ENCODE measurements around the gene PET117. TPM values are rescaled to one million over a fixed set of nuclear protein-coding genes. Genes with fewer than 3 reads are reported as not detected.

PET117 gene
- polyA plus RNA-seq, 1 of the 3 experiments (the other 2 are of a cell fraction), result 13.5 TPM

DNA sequence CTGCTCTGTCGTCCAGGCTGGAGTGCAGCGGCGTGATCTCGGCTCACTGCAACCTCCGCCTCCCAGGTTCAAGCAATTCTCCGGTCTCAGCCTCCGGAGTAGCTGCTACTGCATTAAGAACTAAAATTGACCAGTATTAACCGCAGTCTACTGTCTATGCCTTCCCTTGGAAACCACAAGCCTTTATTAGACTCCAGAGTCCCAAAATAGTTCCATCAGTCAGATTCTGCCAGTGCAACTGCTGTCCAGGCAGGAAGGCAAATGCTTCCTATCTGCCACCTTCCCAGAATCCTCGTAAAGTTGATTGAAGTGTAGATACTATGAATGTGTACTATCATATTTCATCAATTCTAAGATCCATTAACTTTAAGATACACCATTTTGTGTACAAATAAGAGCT, 16.7 kb downstream of the PET117 start:
- Histone ChIP-seq H3K9me2 (no peaks in the 10 kb centered on the region), H4K20me1 (ENCODE audit: insufficient read depth) (no peaks in the 10 kb centered on the region), H3K27me3 (ENCODE audit: insufficient read depth) (no peaks in the 10 kb centered on the region), H3K27ac (ENCODE audit: low read depth in 2 of 2, low read length in 1 of 2) (no peak overlapping the region), H3K9me3 (no peaks in the 10 kb centered on the region), H3F3A (replicated peaks; ENCODE audit: insufficient read depth) (no peaks in the 10 kb centered on the region), H3K79me2 (ENCODE audit: insufficient read depth) (no peaks in the 10 kb centered on the region; the same call in 1 of the 2 replicates), H3K4me3 (ENCODE audit: low read depth in 2 of 2, low read length in 1 of 2) (no peak overlapping the region), H3K4me1 (ENCODE audit: control insufficient read depth in 1 of 2, insufficient read depth in 2 of 2, low read depth in 1 of 2, low read length in 1 of 2) (no peaks in the 10 kb centered on the region), H2AFZ (ENCODE audit: low read depth) (no peak overlapping the region), H3K4me2 (no peak overlapping the region), H3K9ac (no peak overlapping the region), H3K36me3 (replicated peaks in 1 of 2; ENCODE audit: control insufficient read depth in 1 of 2, insufficient read depth in 2 of 2, low read length in 1 of 2) (peaks cover 31% of the 10 kb centered on the region in 2 experiments)
- no peak for DNase-seq
- 96% methylated on average over 9 of the region's 9 CpGs for WGBS (ENCODE audit: low lambda C conversion rate)
- CTCF ChIA-PET, result no interaction called here
- TF ChIP-seq ELF1 (IDR thresholded peaks at IDR 0.05) (no peak), FOXJ3 (CRISPR knock-in tag; IDR thresholded peaks at IDR 0.05) (no peak), JUND (IDR thresholded peaks at IDR 0.05) (no peak), EP300 (IDR thresholded peaks at IDR 0.05; ENCODE audit: borderline replicate concordance in 1 of 2, low read depth in 1 of 2, low read length in 1 of 2) (no peak), FOXM1 (IDR thresholded peaks at IDR 0.05; ENCODE audit: low read depth) (no peak), EZH2phosphoT487 (IDR thresholded peaks at IDR 0.05; ENCODE audit: borderline replicate concordance, low read depth) (no peak), NRF1 (IDR thresholded peaks at IDR 0.05; ENCODE audit: low read depth, low read length) (no peak), MEF2A (IDR thresholded peaks at IDR 0.05; ENCODE audit: borderline replicate concordance, low read depth) (no peak)
- TF ChIP-seq, protein P1, sequence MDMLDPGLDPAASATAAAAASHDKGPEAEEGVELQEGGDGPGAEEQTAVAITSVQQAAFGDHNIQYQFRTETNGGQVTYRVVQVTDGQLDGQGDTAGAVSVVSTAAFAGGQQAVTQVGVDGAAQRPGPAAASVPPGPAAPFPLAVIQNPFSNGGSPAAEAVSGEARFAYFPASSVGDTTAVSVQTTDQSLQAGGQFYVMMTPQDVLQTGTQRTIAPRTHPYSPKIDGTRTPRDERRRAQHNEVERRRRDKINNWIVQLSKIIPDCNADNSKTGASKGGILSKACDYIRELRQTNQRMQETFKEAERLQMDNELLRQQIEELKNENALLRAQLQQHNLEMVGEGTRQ (IDR thresholded peaks at IDR 0.05; ENCODE audit: borderline replicate concordance, low read depth, low read length), result no peak
- TF ChIP-seq, protein P2, sequence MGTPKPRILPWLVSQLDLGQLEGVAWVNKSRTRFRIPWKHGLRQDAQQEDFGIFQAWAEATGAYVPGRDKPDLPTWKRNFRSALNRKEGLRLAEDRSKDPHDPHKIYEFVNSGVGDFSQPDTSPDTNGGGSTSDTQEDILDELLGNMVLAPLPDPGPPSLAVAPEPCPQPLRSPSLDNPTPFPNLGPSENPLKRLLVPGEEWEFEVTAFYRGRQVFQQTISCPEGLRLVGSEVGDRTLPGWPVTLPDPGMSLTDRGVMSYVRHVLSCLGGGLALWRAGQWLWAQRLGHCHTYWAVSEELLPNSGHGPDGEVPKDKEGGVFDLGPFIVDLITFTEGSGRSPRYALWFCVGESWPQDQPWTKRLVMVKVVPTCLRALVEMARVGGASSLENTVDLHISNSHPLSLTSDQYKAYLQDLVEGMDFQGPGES (IDR thresholded peaks at IDR 0.05; ENCODE audit: low read depth, low read length), result no peak
- POLR2A ChIA-PET, result no interaction called here

DNA sequence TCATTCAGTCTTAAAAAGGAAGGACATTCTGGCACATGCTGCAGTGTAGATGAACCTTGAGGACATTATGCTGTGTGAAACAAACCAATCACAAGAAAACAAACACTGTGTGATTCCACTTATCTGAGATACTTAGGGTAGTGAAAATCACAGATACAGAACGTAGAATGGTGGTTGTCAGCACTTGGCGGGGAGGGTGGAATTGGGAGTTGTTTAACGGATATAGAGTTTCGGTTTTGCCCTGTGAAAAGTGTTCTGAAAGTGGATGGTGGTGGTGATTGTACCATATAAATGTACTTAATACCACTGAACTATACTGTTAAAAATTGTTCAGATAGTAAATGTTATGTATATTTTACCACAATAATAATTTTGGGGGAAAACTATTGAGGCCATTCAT, 18.4 kb downstream of the PET117 start:
- no peaks in the 10 kb centered on the region for H3K9me3 ChIP-seq
- no peak overlapping the region for H3K27ac ChIP-seq (ENCODE audit: low read depth in 2 of 2, low read length in 1 of 2)
- H4K20me1 ChIP-seq (ENCODE audit: insufficient read depth), result no peaks in the 10 kb centered on the region
- no peaks in the 10 kb centered on the region for H3K4me1 ChIP-seq (ENCODE audit: control insufficient read depth in 1 of 2, insufficient read depth in 2 of 2, low read depth in 1 of 2, low read length in 1 of 2)
- no peaks in the 10 kb centered on the region for H3K27me3 ChIP-seq (ENCODE audit: insufficient read depth)
- H3K36me3 ChIP-seq (replicated peaks in 1 of 2; ENCODE audit: control insufficient read depth in 1 of 2, insufficient read depth in 2 of 2, low read length in 1 of 2), result peaks cover 18 to 28% of the 10 kb centered on the region in 2 experiments
- DNase-seq, result no peak
- H2AFZ ChIP-seq (ENCODE audit: low read depth), result no peak overlapping the region
- ChIA-PET CTCF (no interaction called here), POLR2A (no interaction called here)
- no peak overlapping the region for H3K9ac ChIP-seq
- H3K79me2 ChIP-seq (ENCODE audit: insufficient read depth), result no peaks in the 10 kb centered on the region
- no peaks in the 10 kb centered on the region for H3F3A ChIP-seq (replicated peaks; ENCODE audit: insufficient read depth)
- H3K4me3 ChIP-seq (ENCODE audit: low read depth in 2 of 2, low read length in 1 of 2), result no peak overlapping the region
- WGBS (ENCODE audit: low lambda C conversion rate), result 98% methylated on average over 4 of the region's 4 CpGs
- no peaks in the 10 kb centered on the region for H3K9me2 ChIP-seq
- no peak overlapping the region for H3K4me2 ChIP-seq
- no peak for TF ChIP-seq RAD21 (IDR thresholded peaks at IDR 0.05; ENCODE audit: low read length)
- no peak for TF ChIP-seq RFX5 (IDR thresholded peaks at IDR 0.05; ENCODE audit: low read length)
- TF ChIP-seq NRF1 (IDR thresholded peaks at IDR 0.05; ENCODE audit: low read depth, low read length), result no peak
- TF ChIP-seq, protein P3, sequence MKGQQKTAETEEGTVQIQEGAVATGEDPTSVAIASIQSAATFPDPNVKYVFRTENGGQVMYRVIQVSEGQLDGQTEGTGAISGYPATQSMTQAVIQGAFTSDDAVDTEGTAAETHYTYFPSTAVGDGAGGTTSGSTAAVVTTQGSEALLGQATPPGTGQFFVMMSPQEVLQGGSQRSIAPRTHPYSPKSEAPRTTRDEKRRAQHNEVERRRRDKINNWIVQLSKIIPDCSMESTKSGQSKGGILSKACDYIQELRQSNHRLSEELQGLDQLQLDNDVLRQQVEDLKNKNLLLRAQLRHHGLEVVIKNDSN (IDR thresholded peaks at IDR 0.05; ENCODE audit: borderline replicate concordance, low read depth), result no peak
- TF ChIP-seq, protein P4, sequence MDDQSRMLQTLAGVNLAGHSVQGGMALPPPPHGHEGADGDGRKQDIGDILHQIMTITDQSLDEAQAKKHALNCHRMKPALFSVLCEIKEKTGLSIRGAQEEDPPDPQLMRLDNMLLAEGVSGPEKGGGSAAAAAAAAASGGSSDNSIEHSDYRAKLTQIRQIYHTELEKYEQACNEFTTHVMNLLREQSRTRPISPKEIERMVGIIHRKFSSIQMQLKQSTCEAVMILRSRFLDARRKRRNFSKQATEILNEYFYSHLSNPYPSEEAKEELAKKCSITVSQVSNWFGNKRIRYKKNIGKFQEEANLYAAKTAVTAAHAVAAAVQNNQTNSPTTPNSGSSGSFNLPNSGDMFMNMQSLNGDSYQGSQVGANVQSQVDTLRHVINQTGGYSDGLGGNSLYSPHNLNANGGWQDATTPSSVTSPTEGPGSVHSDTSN (IDR thresholded peaks at IDR 0.05), result no peak
- TF ChIP-seq TEAD4 (IDR thresholded peaks at IDR 0.05; ENCODE audit: borderline replicate concordance, insufficient read depth), result no peak
- TF ChIP-seq, protein P5, sequence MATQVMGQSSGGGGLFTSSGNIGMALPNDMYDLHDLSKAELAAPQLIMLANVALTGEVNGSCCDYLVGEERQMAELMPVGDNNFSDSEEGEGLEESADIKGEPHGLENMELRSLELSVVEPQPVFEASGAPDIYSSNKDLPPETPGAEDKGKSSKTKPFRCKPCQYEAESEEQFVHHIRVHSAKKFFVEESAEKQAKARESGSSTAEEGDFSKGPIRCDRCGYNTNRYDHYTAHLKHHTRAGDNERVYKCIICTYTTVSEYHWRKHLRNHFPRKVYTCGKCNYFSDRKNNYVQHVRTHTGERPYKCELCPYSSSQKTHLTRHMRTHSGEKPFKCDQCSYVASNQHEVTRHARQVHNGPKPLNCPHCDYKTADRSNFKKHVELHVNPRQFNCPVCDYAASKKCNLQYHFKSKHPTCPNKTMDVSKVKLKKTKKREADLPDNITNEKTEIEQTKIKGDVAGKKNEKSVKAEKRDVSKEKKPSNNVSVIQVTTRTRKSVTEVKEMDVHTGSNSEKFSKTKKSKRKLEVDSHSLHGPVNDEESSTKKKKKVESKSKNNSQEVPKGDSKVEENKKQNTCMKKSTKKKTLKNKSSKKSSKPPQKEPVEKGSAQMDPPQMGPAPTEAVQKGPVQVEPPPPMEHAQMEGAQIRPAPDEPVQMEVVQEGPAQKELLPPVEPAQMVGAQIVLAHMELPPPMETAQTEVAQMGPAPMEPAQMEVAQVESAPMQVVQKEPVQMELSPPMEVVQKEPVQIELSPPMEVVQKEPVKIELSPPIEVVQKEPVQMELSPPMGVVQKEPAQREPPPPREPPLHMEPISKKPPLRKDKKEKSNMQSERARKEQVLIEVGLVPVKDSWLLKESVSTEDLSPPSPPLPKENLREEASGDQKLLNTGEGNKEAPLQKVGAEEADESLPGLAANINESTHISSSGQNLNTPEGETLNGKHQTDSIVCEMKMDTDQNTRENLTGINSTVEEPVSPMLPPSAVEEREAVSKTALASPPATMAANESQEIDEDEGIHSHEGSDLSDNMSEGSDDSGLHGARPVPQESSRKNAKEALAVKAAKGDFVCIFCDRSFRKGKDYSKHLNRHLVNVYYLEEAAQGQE (IDR thresholded peaks at IDR 0.05; ENCODE audit: low read depth, low read length), result no peak
- TF ChIP-seq, protein P6, sequence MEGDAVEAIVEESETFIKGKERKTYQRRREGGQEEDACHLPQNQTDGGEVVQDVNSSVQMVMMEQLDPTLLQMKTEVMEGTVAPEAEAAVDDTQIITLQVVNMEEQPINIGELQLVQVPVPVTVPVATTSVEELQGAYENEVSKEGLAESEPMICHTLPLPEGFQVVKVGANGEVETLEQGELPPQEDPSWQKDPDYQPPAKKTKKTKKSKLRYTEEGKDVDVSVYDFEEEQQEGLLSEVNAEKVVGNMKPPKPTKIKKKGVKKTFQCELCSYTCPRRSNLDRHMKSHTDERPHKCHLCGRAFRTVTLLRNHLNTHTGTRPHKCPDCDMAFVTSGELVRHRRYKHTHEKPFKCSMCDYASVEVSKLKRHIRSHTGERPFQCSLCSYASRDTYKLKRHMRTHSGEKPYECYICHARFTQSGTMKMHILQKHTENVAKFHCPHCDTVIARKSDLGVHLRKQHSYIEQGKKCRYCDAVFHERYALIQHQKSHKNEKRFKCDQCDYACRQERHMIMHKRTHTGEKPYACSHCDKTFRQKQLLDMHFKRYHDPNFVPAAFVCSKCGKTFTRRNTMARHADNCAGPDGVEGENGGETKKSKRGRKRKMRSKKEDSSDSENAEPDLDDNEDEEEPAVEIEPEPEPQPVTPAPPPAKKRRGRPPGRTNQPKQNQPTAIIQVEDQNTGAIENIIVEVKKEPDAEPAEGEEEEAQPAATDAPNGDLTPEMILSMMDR (IDR thresholded peaks at IDR 0.05), result no peak
- no peak for TF ChIP-seq JUND (IDR thresholded peaks at IDR 0.05)
